Ascending aorta (tissue), 2 donors: Measurements from ENCODE around the gene CACNA1E. TPM values are rescaled to one million over a fixed set of nuclear protein-coding genes. Genes with fewer than 3 reads are reported as not detected.

Experiments used
- DNase-seq, 2 donors: peaks; one replicate each; pipeline ENCODE4 v3.0.0-alpha.2; 2019; ENCODE audit warnings: low spot score in 2 of 2
- H3K27ac ChIP-seq, 2 donors: fragments of 200-600 bp; sonication (generic); one replicate each; pipeline ENCODE4 v1.5.1; 2016 to 2017; ENCODE audit warnings: mild to moderate bottlenecking in 1 of 2
- H3K27me3 ChIP-seq: fragments of 200-600 bp; sonication (generic); one replicate; pipeline ENCODE4 v1.5.1; 2017
- H3K36me3 ChIP-seq, 2 donors: fragments of 200-600 bp; sonication (generic); one replicate each; pipeline ENCODE4 v1.5.1; 2016
- H3K4me1 ChIP-seq, 2 donors: fragments of 200-600 bp; sonication (generic); one replicate each; pipeline ENCODE4 v1.5.1; 2016 to 2017; ENCODE audit warnings: mild to moderate bottlenecking in 1 of 2
- H3K4me3 ChIP-seq, 2 donors: fragments of 200-600 bp; sonication (generic); one replicate each; pipeline ENCODE4 v1.5.1; 2016 to 2017; ENCODE audit warnings: mild to moderate bottlenecking in 1 of 2
- H3K9me3 ChIP-seq, 2 donors: fragments of 200-600 bp; sonication (generic); one replicate each; pipeline ENCODE4 v1.5.1; 2016
- CTCF ChIP-seq, 3 experiments: fragments of 200-600 bp in 2 of 3; fragments of 450-650 bp in 1 of 3; sonication (generic) in 2 of 3; IDR thresholded peaks; one replicate each; pipeline ENCODE4 v1.5.1; 2016 to 2019; ENCODE audit warnings: antibody characterized with exemption in 3 of 3, mild to moderate bottlenecking in 1 of 3, moderate library complexity in 1 of 3
- intact Hi-C: fragments of 100-400 bp; cut with DNase I; formaldehyde crosslinking; loops from one replicate; pipeline ENCODE4 v1.15.1; 2023
- total RNA-seq: library from RNA; depleted of rRNA; stranded (reverse); fragments of >200 nt; gene quantifications from one replicate; pipeline ENCODE4 v1.1.0, GENCODE V29; 2016

The CACNA1E gene
- total RNA-seq, 1 donor from 2014 or later = not detected

- intact Hi-C loops = no loop called here
- no peak for TF ChIP-seq CTCF (IDR thresholded peaks at IDR 0.05)
Observed at GRCh38 chr1:181548497-181548896, 65.2 kb downstream of the CACNA1E start.

GRCh38 chr1:181551249-181551648, 67.9 kb downstream of the CACNA1E start:
- Histone ChIP-seq H3K4me1 (no peaks in the 10 kb centered on the region), H3K9me3 (no peaks in the 10 kb centered on the region), H3K4me3 (no peak overlapping the region), H3K27ac (no peak overlapping the region), H3K36me3 (no peaks in the 10 kb centered on the region), H3K27me3 (no peaks in the 10 kb centered on the region)
- TF ChIP-seq CTCF (IDR thresholded peaks at IDR 0.05) = no peak
- no peak for DNase-seq
- intact Hi-C loops = no loop called here

More at GRCh38 chr1:181548497-181548896, 65.2 kb downstream of the CACNA1E start:
- Histone ChIP-seq H3K4me1 (no peaks in the 10 kb centered on the region), H3K9me3 (no peaks in the 10 kb centered on the region), H3K4me3 (no peak overlapping the region), H3K27me3 (no peaks in the 10 kb centered on the region), H3K36me3 (no peaks in the 10 kb centered on the region), H3K27ac (no peak overlapping the region)
- no peak for DNase-seq

- H3K27ac ChIP-seq = no peak overlapping the region
- H3K36me3 ChIP-seq = no peaks in the 10 kb centered on the region
- no peaks in the 10 kb centered on the region for H3K4me1 ChIP-seq
- no peaks in the 10 kb centered on the region for H3K9me3 ChIP-seq
- no peaks in the 10 kb centered on the region for H3K27me3 ChIP-seq
- intact Hi-C loops = no loop called here
- no peak for DNase-seq
- TF ChIP-seq CTCF (IDR thresholded peaks at IDR 0.05) = no peak
- no peak overlapping the region for H3K4me3 ChIP-seq
Observed at GRCh38 chr1:181551754-181552153, 68.4 kb downstream of the CACNA1E start.

- no peak for TF ChIP-seq CTCF (IDR thresholded peaks at IDR 0.05)
- intact Hi-C loops = no loop called here
Observed at GRCh38 chr1:181554465-181554864, 71.1 kb downstream of the CACNA1E start.

GRCh38 chr1:181556631-181557030, 73.3 kb downstream of the CACNA1E start:
- no peaks in the 10 kb centered on the region for H3K36me3 ChIP-seq
- intact Hi-C loops = no loop called here
- H3K4me3 ChIP-seq = no peak overlapping the region
- no peaks in the 10 kb centered on the region for H3K9me3 ChIP-seq
- no peaks in the 10 kb centered on the region for H3K4me1 ChIP-seq
- H3K27ac ChIP-seq = no peak overlapping the region
- no peak for DNase-seq
- TF ChIP-seq CTCF (IDR thresholded peaks at IDR 0.05) = no peak
- no peaks in the 10 kb centered on the region for H3K27me3 ChIP-seq

More at GRCh38 chr1:181554465-181554864, 71.1 kb downstream of the CACNA1E start:
- no peak overlapping the region for H3K4me3 ChIP-seq
- H3K36me3 ChIP-seq = no peaks in the 10 kb centered on the region
- H3K27ac ChIP-seq = no peak overlapping the region
- DNase-seq = no peak
- no peaks in the 10 kb centered on the region for H3K27me3 ChIP-seq
- no peaks in the 10 kb centered on the region for H3K9me3 ChIP-seq
- H3K4me1 ChIP-seq = no peaks in the 10 kb centered on the region

- no peaks in the 10 kb centered on the region for H3K4me1 ChIP-seq
- TF ChIP-seq CTCF (IDR thresholded peaks at IDR 0.05) = no peak
- no peak for DNase-seq
- no peaks in the 10 kb centered on the region for H3K9me3 ChIP-seq
- no peak overlapping the region for H3K27ac ChIP-seq
- intact Hi-C loops = no loop called here
- no peaks in the 10 kb centered on the region for H3K27me3 ChIP-seq
- H3K36me3 ChIP-seq = no peaks in the 10 kb centered on the region
- no peak overlapping the region for H3K4me3 ChIP-seq
Observed at GRCh38 chr1:181557313-181557712, 74.0 kb downstream of the CACNA1E start.
